ENCODE measurements around the gene CCDC57. TPM values are rescaled to one million over a fixed set of nuclear protein-coding genes. Genes with fewer than 3 reads are reported as not detected.

CCDC57 gene
- total and polyA plus RNA-seq, 8 donors, result 19.6 to 176 (median 25.4) TPM

DNA sequence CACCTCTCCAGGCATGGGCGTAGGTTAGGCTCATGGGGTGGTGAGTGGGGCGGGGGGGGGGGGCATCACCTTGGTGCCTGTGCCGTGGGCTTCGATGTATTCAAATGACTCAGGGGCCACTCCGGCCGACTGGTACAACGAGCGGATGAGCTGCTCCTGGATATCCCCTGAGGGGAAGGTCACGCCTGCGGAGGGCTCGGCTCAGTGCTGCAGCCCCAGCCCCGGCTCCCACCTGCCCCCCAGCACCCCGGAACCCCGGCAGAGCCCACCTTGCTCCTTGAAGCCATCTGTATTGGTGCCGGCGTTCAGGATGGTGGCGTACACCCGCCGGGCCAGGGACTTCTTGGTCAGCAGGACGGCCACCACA lies 120.0 kb downstream of the CCDC57 start:
- DNase-seq (peak in 2 of 6 donors; percentile 11 to 31), FAIRE-seq (no peak), ATAC-seq (no peak)
- H3K27me3 ChIP-seq, result no peaks in the 10 kb centered on the region
- H3K4me3 ChIP-seq, result no peak overlapping the region
- H3K27ac ChIP-seq, result no peak overlapping the region
- H3K4me1 ChIP-seq, result peaks cover 5 to 9% (median 8%) of the 10 kb centered on the region in 3 donors
- intact Hi-C loops (cut with DNase I), result no loop called here
- TF ChIP-seq, protein P1, sequence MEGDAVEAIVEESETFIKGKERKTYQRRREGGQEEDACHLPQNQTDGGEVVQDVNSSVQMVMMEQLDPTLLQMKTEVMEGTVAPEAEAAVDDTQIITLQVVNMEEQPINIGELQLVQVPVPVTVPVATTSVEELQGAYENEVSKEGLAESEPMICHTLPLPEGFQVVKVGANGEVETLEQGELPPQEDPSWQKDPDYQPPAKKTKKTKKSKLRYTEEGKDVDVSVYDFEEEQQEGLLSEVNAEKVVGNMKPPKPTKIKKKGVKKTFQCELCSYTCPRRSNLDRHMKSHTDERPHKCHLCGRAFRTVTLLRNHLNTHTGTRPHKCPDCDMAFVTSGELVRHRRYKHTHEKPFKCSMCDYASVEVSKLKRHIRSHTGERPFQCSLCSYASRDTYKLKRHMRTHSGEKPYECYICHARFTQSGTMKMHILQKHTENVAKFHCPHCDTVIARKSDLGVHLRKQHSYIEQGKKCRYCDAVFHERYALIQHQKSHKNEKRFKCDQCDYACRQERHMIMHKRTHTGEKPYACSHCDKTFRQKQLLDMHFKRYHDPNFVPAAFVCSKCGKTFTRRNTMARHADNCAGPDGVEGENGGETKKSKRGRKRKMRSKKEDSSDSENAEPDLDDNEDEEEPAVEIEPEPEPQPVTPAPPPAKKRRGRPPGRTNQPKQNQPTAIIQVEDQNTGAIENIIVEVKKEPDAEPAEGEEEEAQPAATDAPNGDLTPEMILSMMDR (IDR thresholded peaks at IDR 0.05), result no peak
- H3K9me3 ChIP-seq, result no peaks in the 10 kb centered on the region
- H3K36me3 ChIP-seq, result peaks cover 5 to 48% (median 25%) of the 10 kb centered on the region in 3 donors
- WGBS, 2 donors, result 90 to 95% methylated on average over 15 to 20 of the region's 20 CpGs

DNA sequence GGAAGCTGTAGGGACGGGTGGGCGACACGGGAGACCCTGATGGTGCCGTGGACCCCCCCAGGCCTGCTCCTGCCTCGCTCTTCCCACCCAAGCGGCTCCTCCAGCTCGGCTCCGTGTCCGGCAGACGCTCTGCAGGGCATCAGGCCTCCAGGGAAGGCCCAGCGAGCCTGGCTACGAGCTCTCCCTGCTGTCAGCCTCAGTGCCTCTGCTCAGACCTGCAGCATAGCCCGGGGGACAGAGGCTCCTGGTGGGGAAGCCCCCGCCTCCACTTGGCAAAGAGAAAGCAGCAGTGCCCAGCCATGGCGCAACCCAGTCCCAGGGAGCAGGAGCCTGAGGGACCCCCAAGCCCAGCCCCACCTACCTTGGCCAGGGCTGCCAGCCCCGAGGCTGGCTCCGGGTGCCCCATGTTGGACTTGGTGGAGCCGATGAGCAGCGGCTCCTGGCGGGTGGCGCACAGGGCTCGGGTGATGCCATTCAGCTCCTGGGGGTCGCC lies 120.5 kb downstream of the CCDC57 start:
- Histone ChIP-seq H3K27me3 (no peaks in the 10 kb centered on the region), H3K9me3 (no peaks in the 10 kb centered on the region), H3K4me3 (no peak overlapping the region), H3K27ac (no peak overlapping the region), H3K4me1 (peaks cover 5 to 8% (median 7%) of the 10 kb centered on the region in 3 donors), H3K36me3 (peaks cover 5 to 48% (median 30%) of the 10 kb centered on the region in 3 donors)
- TF ChIP-seq, protein P1 (IDR thresholded peaks at IDR 0.05), result no peak
- 93% methylated on average over 12 to 23 of the region's 23 CpGs for WGBS, 2 donors
- intact Hi-C loops (cut with DNase I), result no loop called here
- DNase-seq (peak in 3 of 6 donors; percentile 12 to 79 (median 21)), ATAC-seq (no peak), FAIRE-seq (no peak)

DNA sequence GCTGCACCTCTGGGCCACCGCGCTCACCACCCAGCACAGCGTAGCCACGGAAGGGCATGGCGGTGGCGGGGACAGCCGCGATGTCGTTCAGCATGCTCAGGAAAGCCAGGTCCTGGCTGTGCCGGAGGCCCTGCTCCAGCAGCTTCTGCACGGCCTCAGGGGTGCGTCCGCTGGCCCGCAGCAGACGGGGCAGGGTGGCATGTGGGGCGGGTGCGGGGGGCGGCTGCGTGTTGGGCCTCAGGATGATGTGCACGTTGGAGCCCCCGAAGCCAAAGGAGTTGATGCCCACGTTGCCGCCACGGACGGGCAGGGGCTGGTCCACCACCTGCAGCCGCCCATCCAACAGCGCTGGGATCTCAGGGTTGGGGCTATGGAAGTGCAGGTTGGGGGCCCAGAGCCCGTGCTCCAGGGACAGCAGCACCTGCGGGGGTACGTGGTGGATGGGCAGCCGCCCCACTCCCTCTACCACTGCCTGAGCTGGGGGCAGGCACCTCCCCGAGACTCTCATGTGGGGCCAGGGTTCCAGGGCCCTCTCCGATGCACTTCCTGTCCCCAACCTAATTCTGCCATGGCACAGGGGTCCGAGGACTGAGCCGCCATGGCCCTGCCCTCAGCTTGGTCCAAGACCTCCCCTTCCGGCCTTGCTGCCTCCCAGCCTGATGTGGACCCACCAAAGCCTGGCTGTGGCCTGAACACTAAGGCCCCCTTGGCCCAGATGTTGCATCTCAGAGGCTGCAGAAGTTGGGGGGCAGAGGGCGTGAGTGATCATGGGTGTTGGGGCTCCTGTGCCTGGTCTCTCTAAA lies 121.2 kb downstream of the CCDC57 start:
- H3K4me3 ChIP-seq, result no peak overlapping the region
- TF ChIP-seq, protein P1 (IDR thresholded peaks at IDR 0.05), result no peak
- intact Hi-C loops (cut with DNase I), result no loop called here
- DNase-seq (peak in 2 of 6 donors; percentile 10 to 79), FAIRE-seq (no peak), ATAC-seq (no peak)
- no peaks in the 10 kb centered on the region for H3K27me3 ChIP-seq
- H3K36me3 ChIP-seq, result peaks cover 5 to 49% (median 30%) of the 10 kb centered on the region in 3 donors
- peaks cover 0 to 1% (median 0%) of the 10 kb centered on the region in 3 donors for H3K4me1 ChIP-seq
- WGBS, 2 donors, result 93 to 96% methylated on average over 37 of the region's 37 CpGs
- no peak overlapping the region for H3K27ac ChIP-seq
- H3K9me3 ChIP-seq, result no peaks in the 10 kb centered on the region

DNA sequence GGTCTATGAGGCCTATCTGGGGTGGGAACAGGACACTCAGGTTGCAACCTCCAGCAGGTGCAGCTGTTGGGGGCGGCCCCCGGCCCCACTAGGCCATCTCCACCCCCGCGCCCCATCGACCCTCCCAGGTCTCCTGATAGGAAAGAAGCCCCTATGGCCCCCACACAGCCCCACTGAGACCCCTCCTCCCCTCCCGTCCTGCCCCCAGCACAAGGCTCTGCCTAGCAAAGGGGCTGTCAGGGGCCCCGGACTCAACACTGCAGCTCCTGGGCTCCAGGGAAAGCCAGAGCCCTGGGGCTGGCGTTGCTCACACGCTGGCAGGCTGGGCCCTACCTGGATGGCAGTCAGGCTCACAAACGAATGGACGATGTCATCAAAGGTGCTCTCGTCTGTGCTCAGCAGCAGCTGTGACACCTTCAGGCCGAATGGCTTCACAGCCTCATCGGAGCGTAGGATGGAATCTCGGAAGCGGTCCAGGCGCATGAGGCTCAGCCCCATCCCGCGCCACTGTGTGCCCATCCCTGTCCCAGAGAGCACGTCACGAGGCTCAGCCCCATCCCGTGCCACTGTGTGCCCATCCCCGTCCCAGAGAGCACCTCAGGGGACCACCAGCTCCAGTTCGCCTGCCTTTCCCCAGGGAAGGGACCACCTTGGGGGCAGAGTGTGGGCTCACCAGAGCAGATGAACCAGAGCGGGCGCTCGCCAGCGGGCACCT lies 121.9 kb downstream of the CCDC57 start:
- TF ChIP-seq, protein P1 (IDR thresholded peaks at IDR 0.05), result no peak
- Histone ChIP-seq H3K4me1 (no peaks in the 10 kb centered on the region), H3K27ac (no peak overlapping the region), H3K36me3 (peaks cover 5 to 57% (median 34%) of the 10 kb centered on the region in 3 donors), H3K9me3 (no peaks in the 10 kb centered on the region), H3K27me3 (no peaks in the 10 kb centered on the region), H3K4me3 (no peak overlapping the region)
- FAIRE-seq (no peak), ATAC-seq (no peak), DNase-seq (peak in 1 of 6 donors; percentile 61)
- intact Hi-C loops (cut with DNase I), result no loop called here
- 94 to 96% methylated on average over 29 of the region's 29 CpGs for WGBS, 2 donors
